ENCODE data around the gene NTN5. TPM values are rescaled to one million over a fixed set of nuclear protein-coding genes. Genes with fewer than 3 reads are reported as not detected.
"Not testable (repeated sequence)": the region's sequence is repeated elsewhere in the genome, so short reads cannot be mapped to it uniquely, and the experiment has no call there.

The NTN5 gene
- total RNA-seq, 1 donor from 2014 or later = not detected

DNA sequence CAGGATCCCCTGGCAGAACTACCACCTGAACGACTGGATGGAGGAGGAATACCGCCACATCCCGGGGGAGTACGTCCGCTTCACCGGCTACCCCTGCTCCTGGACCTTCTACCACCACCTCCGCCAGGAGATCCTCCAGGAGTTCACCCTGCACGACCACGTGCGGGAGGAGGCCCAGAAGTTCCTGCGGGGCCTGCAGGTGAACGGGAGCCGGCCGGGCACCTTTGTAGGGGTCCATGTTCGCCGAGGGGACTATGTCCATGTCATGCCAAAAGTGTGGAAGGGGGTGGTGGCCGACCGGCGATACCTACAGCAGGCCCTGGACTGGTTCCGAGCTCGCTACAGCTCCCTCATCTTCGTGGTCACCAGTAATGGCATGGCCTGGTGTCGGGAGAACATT, 30.5 kb upstream of the NTN5 start:
- no peak for ATAC-seq (ENCODE audit: poor library complexity)
- DNase-seq = no peak
- intact Hi-C loops (cut with DNase I) = no loop called here

GRCh38 chr19:48702701-48703100, 29.9 kb upstream of the NTN5 start:
- intact Hi-C loops (cut with DNase I) = no loop called here
- ATAC-seq (ENCODE audit: poor library complexity) (no peak), DNase-seq (no peak)

GRCh38 chr19:48698046-48698445, 25.2 kb upstream of the NTN5 start:
- no peak for DNase-seq
- ATAC-seq (ENCODE audit: poor library complexity) = no peak
- intact Hi-C loops (cut with DNase I) = no loop called here

- ATAC-seq (ENCODE audit: poor library complexity) (peak; percentile 25), DNase-seq (no peak)
- intact Hi-C loops (cut with DNase I) = no loop called here
Measured at GRCh38 chr19:48696353-48697010, 23.7 kb upstream of the NTN5 start.

GRCh38 chr19:48695743-48696352, 23.0 kb upstream of the NTN5 start, which contains the start of gene FUT2:
TSS of gene FUT2 (plus strand) at chr19:48695971. CDS start at chr19:48702957, 6,986 bp downstream.
- DNase-seq (no peak), ATAC-seq (ENCODE audit: poor library complexity) (peak; percentile 31)
- intact Hi-C loops (cut with DNase I) = no loop called here

- intact Hi-C loops (cut with DNase I); ATAC-seq (ENCODE audit: poor library complexity); DNase-seq: not testable (repeated sequence)
Measured at GRCh38 chr19:48693629-48694028, 20.8 kb upstream of the NTN5 start.

DNA sequence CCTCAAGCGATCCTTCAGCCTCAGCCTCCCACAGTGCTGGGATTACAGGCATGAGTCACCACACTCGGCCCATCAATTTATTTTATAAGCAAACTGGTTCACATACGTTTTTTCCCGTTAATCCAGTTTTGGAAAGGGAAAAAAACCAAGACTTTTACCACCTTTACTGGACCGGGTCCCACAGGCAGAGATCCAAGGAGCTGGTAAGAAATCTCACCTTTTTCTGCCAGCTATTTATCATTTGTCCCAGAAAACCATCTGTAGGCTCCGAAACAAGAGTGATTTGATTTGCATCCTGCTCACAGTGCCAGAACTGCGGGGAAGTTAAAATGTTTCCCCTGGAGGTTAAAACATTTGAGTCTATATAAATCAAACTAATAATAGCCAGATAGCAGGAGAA, 16.6 kb upstream of the NTN5 start:
- DNase-seq = no peak
- intact Hi-C loops (cut with DNase I) = no loop called here
- no peak for ATAC-seq (ENCODE audit: poor library complexity)

GRCh38 chr19:48687776-48688175, 15.0 kb upstream of the NTN5 start:
- DNase-seq (no peak), ATAC-seq (ENCODE audit: poor library complexity) (no peak)
- intact Hi-C loops (cut with DNase I) = no loop called here

DNA sequence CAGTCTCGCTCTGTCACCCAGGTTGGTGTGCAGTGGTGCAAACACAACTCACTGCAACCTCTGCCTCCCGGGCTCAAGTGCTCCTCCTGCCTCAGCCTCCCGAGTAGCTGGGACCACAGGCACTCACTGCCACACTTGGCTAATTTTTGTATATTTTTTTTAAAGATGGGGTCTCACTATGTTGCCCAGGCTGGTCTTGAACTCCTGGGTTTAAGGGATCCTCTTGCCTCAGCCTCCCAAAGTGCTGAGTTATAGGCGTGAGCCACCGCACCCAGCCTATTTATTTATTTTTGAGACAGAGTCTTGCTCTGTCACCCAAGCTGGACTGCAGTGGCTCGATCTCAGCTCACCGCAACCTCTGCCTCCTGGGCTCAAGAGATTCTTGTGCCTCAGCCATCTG, 13.8 kb upstream of the NTN5 start:
- DNase-seq; ATAC-seq (ENCODE audit: poor library complexity); intact Hi-C loops (cut with DNase I): not testable (repeated sequence)

DNA sequence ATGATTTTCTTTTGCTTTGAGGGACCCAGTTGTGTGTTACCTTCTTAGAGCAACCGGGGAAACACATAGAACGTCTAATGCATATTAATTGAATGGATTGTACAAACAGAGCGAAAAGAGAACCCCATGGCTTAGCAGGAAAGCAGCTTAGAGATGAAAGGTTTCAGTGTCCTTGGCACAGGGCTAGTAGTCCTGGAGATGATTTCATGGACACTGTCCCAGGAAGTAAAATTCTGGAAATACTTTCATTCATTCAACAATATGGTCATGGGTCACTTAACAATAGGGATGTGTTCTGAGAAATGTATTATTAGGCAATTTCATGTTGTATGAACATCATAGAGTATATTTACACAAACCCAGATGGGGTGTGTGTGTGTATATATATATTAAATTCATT, 13.3 kb upstream of the NTN5 start:
- ATAC-seq (ENCODE audit: poor library complexity) = no peak
- DNase-seq = no peak
- intact Hi-C loops (cut with DNase I) = no loop called here

DNA sequence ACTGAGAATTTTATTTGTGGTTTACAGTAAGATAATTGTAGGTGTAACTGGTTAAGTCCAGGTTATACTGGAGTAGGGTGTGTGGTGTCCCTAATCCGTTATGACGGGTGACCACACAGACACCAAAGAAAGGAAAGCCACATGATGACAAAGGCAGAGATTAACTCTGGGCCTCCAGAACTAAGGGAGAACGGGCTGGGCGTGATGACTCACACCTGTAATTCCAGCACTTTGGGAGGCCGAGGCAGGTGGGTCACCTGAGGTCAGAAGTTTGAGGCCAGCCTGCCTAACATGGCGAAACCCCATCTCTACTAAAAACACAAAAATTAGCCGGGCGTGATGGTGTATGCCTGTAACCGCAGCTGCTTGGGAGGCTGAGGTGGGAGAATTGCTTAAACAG, 12.8 kb upstream of the NTN5 start:
- DNase-seq (no peak), ATAC-seq (ENCODE audit: poor library complexity) (no peak)
- intact Hi-C loops (cut with DNase I) = no loop called here

GRCh38 chr19:48683349-48683748, 10.5 kb upstream of the NTN5 start:
- peak; percentile 84 for ATAC-seq (ENCODE audit: poor library complexity)
- DNase-seq = peak; percentile 83
- intact Hi-C loops (cut with DNase I) = no loop called here

GRCh38 chr19:48681127-48681470, 8.3 kb upstream of the NTN5 start:
- intact Hi-C loops (cut with DNase I) = no loop called here
- ATAC-seq (ENCODE audit: poor library complexity) (no peak), DNase-seq (no peak)

DNA sequence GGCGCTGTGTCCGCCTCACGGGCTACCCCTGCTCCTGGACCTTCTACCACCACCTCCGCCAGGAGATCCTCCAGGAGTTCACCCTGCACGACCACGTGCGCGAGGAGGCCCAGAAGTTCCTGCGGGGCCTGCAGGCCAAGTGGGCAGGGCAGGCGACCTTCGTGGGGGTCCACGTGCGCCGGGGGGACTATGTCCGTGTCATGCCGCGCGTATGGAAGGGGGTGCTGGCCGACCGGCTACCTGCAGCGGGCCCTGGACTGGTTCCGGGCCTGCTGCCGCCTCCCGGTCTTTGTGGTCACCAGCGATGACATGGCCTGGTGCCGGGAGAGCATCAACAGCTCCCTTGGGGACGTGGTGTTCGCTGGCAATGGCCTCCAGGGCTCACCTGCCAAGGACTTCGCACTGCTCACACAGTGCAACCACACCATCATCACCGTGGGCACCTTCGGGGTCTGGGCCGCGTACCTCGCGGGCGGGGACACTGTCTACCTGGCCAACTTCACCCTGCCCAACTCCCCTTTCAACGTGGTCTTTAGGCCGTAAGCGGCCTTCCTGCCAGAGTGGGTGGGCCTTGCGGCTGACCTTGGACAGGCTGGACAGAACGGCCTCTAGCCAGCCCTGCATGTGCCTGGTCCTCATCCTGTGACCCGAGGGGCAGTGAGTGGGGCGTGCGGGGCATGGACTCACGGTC, 7.8 kb upstream of the NTN5 start:
- no peak for DNase-seq
- ATAC-seq (ENCODE audit: poor library complexity) = no peak
- intact Hi-C loops (cut with DNase I) = no loop called here

DNA sequence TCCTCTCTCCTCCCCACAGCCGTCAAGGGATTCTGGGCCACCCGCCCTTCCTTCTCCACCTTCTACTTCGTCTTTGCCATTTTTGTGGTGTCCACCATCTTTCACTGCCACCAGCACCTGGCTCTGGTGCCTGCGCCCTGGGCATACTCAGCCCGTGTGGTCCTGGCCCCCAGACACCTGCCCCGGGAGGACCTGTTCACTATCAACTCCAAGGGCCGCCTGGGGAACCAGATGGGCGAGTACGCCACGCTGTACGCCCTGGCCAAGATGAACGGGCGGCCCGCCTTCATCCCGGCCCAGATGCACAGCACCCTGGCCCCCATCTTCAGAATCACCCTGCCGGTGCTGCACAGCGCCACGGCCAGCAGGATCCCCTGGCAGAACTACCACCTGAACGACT, 7.2 kb upstream of the NTN5 start:
- intact Hi-C loops (cut with DNase I); ATAC-seq (ENCODE audit: poor library complexity); DNase-seq: not testable (repeated sequence)

- ATAC-seq (ENCODE audit: poor library complexity) (no peak), DNase-seq (no peak)
Measured at GRCh38 chr19:48678201-48678600, 5.4 kb upstream of the NTN5 start.

GRCh38 chr19:48676887-48677286, 4.1 kb upstream of the NTN5 start:
- no peak for DNase-seq
- intact Hi-C loops (cut with DNase I) = loop anchor here (5.0 to 10.0 kb wide), 2 partner anchors 60 to 108 kb away; no protein-coding TSS in a partner anchor
- ATAC-seq (ENCODE audit: poor library complexity) = no peak

More at GRCh38 chr19:48678201-48678600, 5.4 kb upstream of the NTN5 start:
- intact Hi-C loops (cut with DNase I) = loop anchor here (5.0 to 10.0 kb wide), 2 partner anchors 59 to 107 kb away; no protein-coding TSS in a partner anchor

DNA sequence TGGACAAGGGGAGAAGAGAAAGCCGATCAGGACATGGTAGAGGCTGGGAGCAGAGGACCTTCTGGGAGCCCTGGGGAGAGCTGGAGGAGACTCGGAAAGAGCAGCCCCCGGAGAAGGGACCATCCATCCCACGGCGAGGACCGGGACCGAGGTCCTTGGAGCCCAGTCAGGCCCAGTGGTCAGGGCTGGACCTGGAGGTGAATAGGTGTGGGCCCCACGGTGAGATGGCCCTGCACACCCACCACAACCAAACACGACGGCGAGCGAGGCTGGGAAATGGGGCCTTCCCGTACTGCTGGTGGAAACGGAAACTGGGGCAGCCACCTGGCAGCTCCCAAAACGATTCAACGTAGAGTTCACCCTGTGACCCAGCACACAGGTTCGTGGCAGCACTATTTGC, 3.7 kb upstream of the NTN5 start:
- DNase-seq = no peak
- intact Hi-C loops (cut with DNase I) = loop anchor here (5.0 to 10.0 kb wide), 2 partner anchors 61 to 108 kb away; no protein-coding TSS in a partner anchor
- no peak for ATAC-seq (ENCODE audit: poor library complexity)

DNA sequence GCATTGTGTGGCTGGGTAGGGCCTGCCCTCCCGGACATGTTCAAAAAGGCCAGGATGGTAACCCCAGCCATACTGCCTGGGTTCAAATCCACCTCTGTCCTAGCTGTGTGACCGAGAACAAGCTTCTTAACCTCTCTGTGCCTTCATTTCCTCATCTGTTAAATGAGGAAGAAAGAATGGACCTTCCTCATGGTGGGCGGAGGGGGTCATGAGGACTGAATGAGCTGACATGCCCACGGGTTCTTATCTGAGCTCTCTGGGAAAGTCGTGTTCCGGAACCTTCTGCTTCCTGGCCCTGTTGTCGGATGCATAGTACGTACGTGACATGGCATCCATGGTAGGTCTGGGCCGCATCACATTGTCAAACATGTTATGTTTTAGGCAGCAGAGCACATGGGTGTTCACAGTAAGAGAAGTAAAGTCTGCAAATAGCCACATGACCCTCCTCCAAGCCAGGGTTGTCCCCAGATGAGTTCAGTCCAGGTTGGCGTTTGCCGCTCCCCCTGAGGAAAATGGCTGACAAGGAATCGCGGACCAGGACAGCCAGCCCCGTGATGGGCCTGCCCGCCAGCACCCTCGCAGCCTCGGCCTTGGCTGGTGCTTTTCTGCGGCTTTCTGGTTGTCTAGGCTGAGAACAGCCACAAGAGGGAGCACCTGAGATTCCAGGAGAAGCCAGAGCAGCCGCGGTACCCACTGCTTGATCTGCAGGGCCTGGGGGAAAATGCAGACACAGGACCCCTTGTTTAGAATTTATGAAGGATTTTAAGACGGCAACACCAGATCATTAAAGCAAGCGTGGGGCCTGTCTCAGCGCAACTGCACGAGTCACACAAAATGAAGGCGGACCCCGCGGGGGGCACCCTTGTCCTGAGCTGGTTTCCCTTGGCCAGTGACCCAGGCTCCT, 2.4 kb upstream of the NTN5 start:
- DNase-seq (peak; percentile 82), ATAC-seq (ENCODE audit: poor library complexity) (peak; percentile 88)
- intact Hi-C loops (cut with DNase I) = loop anchor here (5.0 to 10.0 kb wide), 2 partner anchors 62 to 110 kb away; no protein-coding TSS in a partner anchor
